HCT116 (cell line): ENCODE measurements around the gene CD200.

ENCODE experiments used
- ATF3 ChIP-seq: IDR thresholded peaks from 2 replicates; pipeline ENCODE4 v1.6.1; 2012
- CBX3 ChIP-seq: IDR thresholded peaks from 2 replicates; pipeline ENCODE4 v1.6.1; 2012; ENCODE audit warnings: low read depth
- CEBPB ChIP-seq: IDR thresholded peaks from 2 replicates; pipeline ENCODE4 v1.6.1; 2012; ENCODE audit warnings: low read depth
- CTCF ChIP-seq, 3 experiments: fragments of 200-600 bp in 1 of 3; sonication (generic) in 1 of 3; IDR thresholded peaks in 2 of 3; conservative IDR thresholded peaks in 1 of 3; 2 replicates each; pipeline ENCODE4 v1.5.1; 2012 to 2017; ENCODE audit warnings: low read depth in 2 of 3, low read length in 2 of 3, antibody characterized with exemption in 1 of 3, borderline replicate concordance in 1 of 3, control low read depth in 1 of 3, mild to moderate bottlenecking in 1 of 3, mixed read lengths in 1 of 3, mixed run types in 1 of 3, moderate library complexity in 1 of 3; ENCODE audit not compliant: insufficient read depth in 1 of 3
- ELF1 ChIP-seq: IDR thresholded peaks from 2 replicates; pipeline ENCODE4 v1.6.1; 2012; ENCODE audit warnings: low read depth, borderline replicate concordance
- EZH2 ChIP-seq: fragments of 200-600 bp; sonication (generic); IDR thresholded peaks from 2 replicates; pipeline ENCODE4 v1.6.1; 2017; ENCODE audit warnings: antibody characterized with exemption, mixed run types
- JUND ChIP-seq: IDR thresholded peaks from 2 replicates; pipeline ENCODE4 v1.6.1; 2012
- POLR2A ChIP-seq: IDR thresholded peaks from 2 replicates; pipeline ENCODE4 v1.7.0; 2011; ENCODE audit warnings: borderline replicate concordance; ENCODE audit not compliant: insufficient read depth, insufficient read length; ENCODE audit errors: extremely low read depth
- POLR2AphosphoS5 ChIP-seq: IDR thresholded peaks from 2 replicates; pipeline ENCODE4 v1.6.1; 2011; ENCODE audit warnings: mild to moderate bottlenecking, low read depth, low read length, moderate library complexity
- SIN3A ChIP-seq: IDR thresholded peaks from 2 replicates; pipeline ENCODE4 v1.6.1; 2012; ENCODE audit warnings: low read depth
- TCF7L2 ChIP-seq: IDR thresholded peaks from 2 replicates; pipeline ENCODE4 v1.7.0; 2011; ENCODE audit warnings: borderline replicate concordance, inconsistent platforms; ENCODE audit not compliant: insufficient read depth, insufficient read length; ENCODE audit errors: extremely low read depth
- YY1 ChIP-seq: IDR thresholded peaks from 2 replicates; pipeline ENCODE4 v1.6.1; 2011; ENCODE audit warnings: low read length, low read depth, moderate library complexity, mild to moderate bottlenecking; ENCODE audit not compliant: insufficient replicate concordance; ENCODE audit errors: extremely low read depth
- TF ChIP-seq, protein P1 (sequence below): IDR thresholded peaks from 2 replicates; pipeline ENCODE4 v1.6.1; 2012

GRCh38 chr3:112392393-112393359 is 59.7 kb downstream of the CD200 start:
- TF ChIP-seq POLR2A = no peak
- TF ChIP-seq, protein P1, sequence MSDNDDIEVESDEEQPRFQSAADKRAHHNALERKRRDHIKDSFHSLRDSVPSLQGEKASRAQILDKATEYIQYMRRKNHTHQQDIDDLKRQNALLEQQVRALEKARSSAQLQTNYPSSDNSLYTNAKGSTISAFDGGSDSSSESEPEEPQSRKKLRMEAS = no peak
- no peak for TF ChIP-seq ATF3
- TF ChIP-seq CBX3 = no peak
- TF ChIP-seq CTCF (IDR thresholded peaks at IDR 0.05 in 2 of 3, conservative IDR thresholded peaks at IDR 0.05 in 1 of 3; ENCODE audit: borderline replicate concordance in 1 of 3, insufficient read depth in 1 of 3, low read depth in 2 of 3, low read length in 2 of 3) = no peak
- no peak for TF ChIP-seq JUND
- no peak for TF ChIP-seq YY1
- no peak for TF ChIP-seq EZH2
- TF ChIP-seq POLR2AphosphoS5 = no peak
- no peak for TF ChIP-seq TCF7L2
- no peak for TF ChIP-seq ELF1
- TF ChIP-seq SIN3A = no peak
- no peak for TF ChIP-seq CEBPB
